ENCODE data around the gene WNT5B.

WNT5B gene

GRCh38 chr12:1655225-1655788 lies 26.3 kb downstream of the WNT5B start:
- DNase-seq, result no peak

- DNase-seq, result no peak
Observed at GRCh38 chr12:1656902-1657301, 27.9 kb downstream of the WNT5B start.

GRCh38 chr12:1657688-1658087 lies 28.7 kb downstream of the WNT5B start:
- no peak for DNase-seq

GRCh38 chr12:1660304-1661187 lies 31.5 kb downstream of the WNT5B start:
- DNase-seq, result no peak

GRCh38 chr12:1661553-1662335 lies 32.7 kb downstream of the WNT5B start:
- DNase-seq, result peak; percentile 69 to 75

GRCh38 chr12:1662761-1663439 lies 33.9 kb downstream of the WNT5B start:
- peak in 1 of 2 donors; percentile 19 for DNase-seq

GRCh38 chr12:1663440-1664132 lies 34.6 kb downstream of the WNT5B start:
- no peak for DNase-seq

- DNase-seq, result no peak
Observed at GRCh38 chr12:1665366-1665765, 36.3 kb downstream of the WNT5B start.

GRCh38 chr12:1666215-1666614 lies 37.2 kb downstream of the WNT5B start:
- no peak for DNase-seq

- DNase-seq, result no peak
Observed at GRCh38 chr12:1666685-1667162, 37.7 kb downstream of the WNT5B start.

GRCh38 chr12:1668833-1669543 lies 40.0 kb downstream of the WNT5B start:
- no peak for DNase-seq

GRCh38 chr12:1670358-1671268 lies 41.6 kb downstream of the WNT5B start:
- DNase-seq, result no peak

GRCh38 chr12:1676043-1676442 lies 47.0 kb downstream of the WNT5B start:
- no peak for DNase-seq

GRCh38 chr12:1680804-1681492 lies 51.9 kb downstream of the WNT5B start:
- no peak for DNase-seq

- DNase-seq, result no peak
Observed at GRCh38 chr12:1681493-1681807, 52.4 kb downstream of the WNT5B start.

GRCh38 chr12:1688086-1688710 lies 59.2 kb downstream of the WNT5B start:
- DNase-seq, result no peak

GRCh38 chr12:1690578-1691122 lies 61.6 kb downstream of the WNT5B start, which contains the start of gene ADIPOR2:
Gene ADIPOR2, plus strand, starts transcription at chr12:1691070. Its CDS starts 63,274 bp downstream, at chr12:1754344.
- DNase-seq, result peak; percentile 90 to 93

GRCh38 chr12:1691123-1692007 lies 62.3 kb downstream of the WNT5B start:
- DNase-seq, result peak; percentile 7 to 23
